ENCODE measurements around the gene MRGPRD.

GRCh38 chr11:69012092-69013008, 31.6 kb upstream of the MRGPRD start:
- no peak for TF ChIP-seq CTCF (conservative IDR thresholded peaks at IDR 0.05; ENCODE audit: low read length)
- TF ChIP-seq EZH2phosphoT487 (IDR thresholded peaks at IDR 0.05; ENCODE audit: borderline replicate concordance): no peak

All from Loucy (cell line).